HEK293 (cell line): Measurements from ENCODE around the gene MTERF1.

Experiments
- BCL11B ChIP-seq: fragments of 450-650 bp; formaldehyde crosslinking; IDR thresholded peaks from 2 replicates; pipeline ENCODE4 v1.5.1; 2016; ENCODE audit warnings: low read depth, missing biosample characterization, missing genetic modification characterization
- CTCF ChIP-seq: fragments of 450-650 bp; formaldehyde crosslinking; IDR thresholded peaks from 2 replicates; pipeline ENCODE4 v1.5.1; 2016; ENCODE audit warnings: missing biosample characterization, missing genetic modification characterization
- KLF10 ChIP-seq: fragments of 450-650 bp; IDR thresholded peaks from 2 replicates; pipeline ENCODE4 v1.5.1; 2018; ENCODE audit warnings: missing biosample characterization, mild to moderate bottlenecking, missing genetic modification characterization
- KLF9 ChIP-seq: fragments of 450-650 bp; formaldehyde crosslinking; IDR thresholded peaks from 2 replicates; pipeline ENCODE4 v1.5.1; 2016; ENCODE audit warnings: missing biosample characterization, missing genetic modification characterization, low read depth
- MYNN ChIP-seq: fragments of 450-650 bp; formaldehyde crosslinking; IDR thresholded peaks from 2 replicates; pipeline ENCODE4 v1.5.1; 2016; ENCODE audit warnings: missing biosample characterization, missing genetic modification characterization, borderline replicate concordance
- REST ChIP-seq: fragments of 450-650 bp; formaldehyde crosslinking; IDR thresholded peaks from 2 replicates; pipeline ENCODE4 v1.5.1; 2016; ENCODE audit warnings: missing biosample characterization, missing genetic modification characterization
- ZBTB17 ChIP-seq: fragments of 450-650 bp; formaldehyde crosslinking; IDR thresholded peaks from 2 replicates; pipeline ENCODE4 v1.5.1; 2016; ENCODE audit warnings: missing biosample characterization, missing genetic modification characterization
- ZNF114 ChIP-seq: fragments of 450-650 bp; formaldehyde crosslinking; IDR thresholded peaks from 2 replicates; pipeline ENCODE4 v1.5.0; 2017; ENCODE audit warnings: missing biosample characterization, missing genetic modification characterization
- ZNF24 ChIP-seq: fragments of 450-650 bp; formaldehyde crosslinking; IDR thresholded peaks from 2 replicates; pipeline ENCODE4 v1.5.1; 2016; ENCODE audit warnings: missing biosample characterization, missing genetic modification characterization
- ZNF280D ChIP-seq: fragments of 450-650 bp; formaldehyde crosslinking; IDR thresholded peaks from 2 replicates; pipeline ENCODE4 v1.5.1; 2016; ENCODE audit warnings: missing biosample characterization, missing genetic modification characterization
- ZNF776 ChIP-seq: fragments of 450-650 bp; formaldehyde crosslinking; IDR thresholded peaks from 2 replicates; pipeline ENCODE4 v1.5.0; 2017; ENCODE audit warnings: missing biosample characterization, missing genetic modification characterization, borderline replicate concordance

GRCh38 chr7:91838439-91838838, 42.1 kb downstream of the MTERF1 start:
- no peak for TF ChIP-seq CTCF (tag by site-specific recombination)
- no peak for TF ChIP-seq KLF10 (tag by site-specific recombination)
- TF ChIP-seq REST = no peak
- no peak for TF ChIP-seq ZNF776
- TF ChIP-seq MYNN (tag by site-specific recombination) = no peak
- TF ChIP-seq ZNF114 = no peak
- no peak for TF ChIP-seq ZNF280D (tag by site-specific recombination)
- no peak for TF ChIP-seq BCL11B (tag by site-specific recombination)
- no peak for TF ChIP-seq ZBTB17 (tag by site-specific recombination)
- no peak for TF ChIP-seq KLF9 (tag by site-specific recombination)
- TF ChIP-seq ZNF24 (tag by site-specific recombination) = no peak
